ENCODE measurements around the gene C5orf58.

- TF ChIP-seq SUZ12 (IDR thresholded peaks at IDR 0.05; ENCODE audit: extremely low read depth, insufficient read depth, insufficient read length) (no peak), YY1 (IDR thresholded peaks at IDR 0.05; ENCODE audit: insufficient read depth, insufficient read length) (no peak)
These were observed 15.6 kb downstream of the C5orf58 start for GRCh38 chr5:170248172-170248930.
